Endothelial cell of umbilical vein (primary cell): ENCODE measurements around the gene LMO7. TPM values are rescaled to one million over a fixed set of nuclear protein-coding genes. Genes with fewer than 3 reads are reported as not detected.

Source experiments
- BruUV-seq: library from RNA; stranded (reverse); fragments of 400-500 nt; replicated peaks from 2 replicates; lab custom pipeline; 2021; lab: Mats Ljungman, UMichigan
- CTCF ChIA-PET: fragments of 300-600, 350-600 bp; sonication (Branson Sonifier 250); formaldehyde crosslinking; loops from one replicate; lab custom pipeline; 2021; ENCODE audit warnings: antibody characterized with exemption, inconsistent platforms; lab: Charles Lee
- POLR2A ChIA-PET: fragments of 300-600, 350-600 bp; sonication (Branson Sonifier 250); formaldehyde crosslinking; loops from one replicate; lab custom pipeline; 2021; ENCODE audit warnings: antibody characterized with exemption, inconsistent platforms; lab: Charles Lee
- DNase-seq: peaks from one replicate; pipeline ENCODE4 v3.0.0-alpha.2; 2011; ENCODE audit warnings: low read depth, low spot score
- FAIRE-seq: peaks from 2 replicates; lab custom pipeline; 2011; peaks lifted over from hg19 to GRCh38; lab: Jason Lieb, UNC
- H2AFZ ChIP-seq: 2 replicates; pipeline ENCODE4 v1.6.0; 2012; ENCODE audit warnings: low read depth, low read length, control low read depth, inconsistent platforms
- H3K27ac ChIP-seq: 2 replicates; pipeline ENCODE4 v1.5.1; 2011; ENCODE audit warnings: low read depth, mild to moderate bottlenecking, control low read depth, low read length, moderate library complexity; ENCODE audit not compliant: insufficient read depth
- H3K27me3 ChIP-seq, 2 experiments: 2 replicates each; pipeline versions ENCODE4 v1.6.0 to v1.6.1; 2011; ENCODE audit warnings: low read length in 2 of 2, mixed read lengths in 1 of 2; ENCODE audit not compliant: control insufficient read depth in 2 of 2, insufficient read depth in 2 of 2
- H3K36me3 ChIP-seq, 2 experiments: 2 replicates in 1 of 2; 3 replicates in 1 of 2; pipeline ENCODE4 v1.5.1; 2011; ENCODE audit warnings: low read length in 2 of 2, mild to moderate bottlenecking in 1 of 2, moderate library complexity in 1 of 2; ENCODE audit not compliant: control insufficient read depth in 2 of 2, insufficient read depth in 2 of 2; ENCODE audit errors: extremely low read depth in 1 of 2
- H3K4me1 ChIP-seq: 3 replicates; pipeline ENCODE4 v1.5.1; 2011; ENCODE audit warnings: mild to moderate bottlenecking, low read length; ENCODE audit not compliant: control insufficient read depth, insufficient read depth; ENCODE audit errors: extremely low read depth
- H3K4me2 ChIP-seq: 2 replicates; pipeline ENCODE4 v1.6.1; 2011; ENCODE audit warnings: low read length, control low read depth, mixed read lengths; ENCODE audit not compliant: insufficient read depth
- H3K4me3 ChIP-seq, 3 experiments: fragments of 200-600 bp in 1 of 3; sonication (generic), shearing (Covaris generic) in 1 of 3; replicated peaks in 1 of 3; 2 replicates each; pipeline ENCODE4 v1.5.1; 2011 to 2016; ENCODE audit warnings: control low read depth in 3 of 3, low read length in 3 of 3, mild to moderate bottlenecking in 2 of 3, inconsistent platforms in 1 of 3, low read depth in 1 of 3, moderate library complexity in 1 of 3; ENCODE audit not compliant: insufficient read depth in 1 of 3
- H3K79me2 ChIP-seq: 2 replicates; pipeline ENCODE4 v1.6.0; 2012; ENCODE audit warnings: low read length, inconsistent platforms; ENCODE audit not compliant: control insufficient read depth, insufficient read depth
- H3K9ac ChIP-seq: replicated peaks from 2 replicates; pipeline ENCODE3; 2011; ENCODE audit warnings: low read length, control low read depth; ENCODE audit not compliant: insufficient read depth; ENCODE audit errors: extremely low read depth
- H3K9me1 ChIP-seq: replicated peaks from 3 replicates; pipeline ENCODE4 v1.6.0; 2011; ENCODE audit warnings: mild to moderate bottlenecking, low read length; ENCODE audit not compliant: control insufficient read depth, insufficient read depth; ENCODE audit errors: extremely low read depth
- H3K9me3 ChIP-seq: replicated peaks from 2 replicates; pipeline ENCODE4 v1.5.1; 2012; ENCODE audit warnings: low read length, inconsistent platforms; ENCODE audit not compliant: control insufficient read depth, insufficient read depth
- H4K20me1 ChIP-seq: replicated peaks from 2 replicates; pipeline ENCODE3; 2011; ENCODE audit warnings: mild to moderate bottlenecking, low read length; ENCODE audit not compliant: control insufficient read depth, insufficient read depth; ENCODE audit errors: extremely low read depth
- CTCF ChIP-seq, 2 donors: IDR thresholded peaks; 1 replicate in 1 of 2; 2 replicates in 1 of 2; pipeline ENCODE4 v1.5.1; 2011; ENCODE audit warnings: low read length in 2 of 2, mild to moderate bottlenecking in 2 of 2, moderate library complexity in 2 of 2, control low read depth in 1 of 2, inconsistent platforms in 1 of 2, low read depth in 1 of 2; ENCODE audit not compliant: insufficient read depth in 1 of 2; ENCODE audit errors: extremely low read depth in 1 of 2
- EZH2 ChIP-seq: IDR thresholded peaks from 2 replicates; pipeline ENCODE4 v1.6.1; 2012; ENCODE audit warnings: borderline replicate concordance, low read depth, mild to moderate bottlenecking, moderate library complexity, low read length, inconsistent platforms; ENCODE audit not compliant: severe bottlenecking
- FOS ChIP-seq: IDR thresholded peaks from 2 replicates; pipeline ENCODE4 v1.6.1; 2011; ENCODE audit warnings: mild to moderate bottlenecking, low read length, moderate library complexity, borderline replicate concordance; ENCODE audit not compliant: insufficient read depth
- GATA2 ChIP-seq: IDR thresholded peaks from 2 replicates; pipeline ENCODE4 v1.7.0; 2011; ENCODE audit warnings: low read depth, mild to moderate bottlenecking, moderate library complexity, mixed read lengths, low read length; ENCODE audit not compliant: insufficient read length, insufficient read depth
- MAX ChIP-seq: IDR thresholded peaks from 2 replicates; pipeline ENCODE4 v1.6.1; 2011; ENCODE audit not compliant: insufficient read depth, insufficient read length
- MYC ChIP-seq: IDR thresholded peaks from one replicate; pipeline ENCODE4 v1.6.1; 2011; ENCODE audit warnings: mild to moderate bottlenecking, low read depth, low read length
- POLR2A ChIP-seq: IDR thresholded peaks from 2 replicates; pipeline ENCODE4 v1.6.1; 2012; ENCODE audit warnings: low read depth, mild to moderate bottlenecking, control low read depth, low read length
- POLR2AphosphoS5 ChIP-seq: IDR thresholded peaks from 2 replicates; pipeline ENCODE4 v1.6.1; 2012; ENCODE audit warnings: low read depth, mild to moderate bottlenecking, control low read depth, low read length, moderate library complexity; ENCODE audit not compliant: insufficient read depth
- dilution Hi-C: fragments of 300-500 bp; cut with MboI; formaldehyde crosslinking; loops from one replicate; pipeline ENCODE4 v1.15.0; 2019; ENCODE audit warnings: low sequenced_read_pairs; ENCODE audit not compliant: extremely low pct_ligation_motif_present
- intact Hi-C: fragments of 100-400 bp; cut with micrococcal nuclease; formaldehyde crosslinking; loops from one replicate; pipeline ENCODE4 v1.10.0; 2022
- polyA plus RNA-seq, 4 experiments: library from polyadenylated mRNA; depleted of rRNA in 3 of 4; stranded (reverse) in 3 of 4; unstranded in 1 of 4; fragments of >200 nt; gene quantifications; 2 replicates each; pipeline versions ENCODE4 v1.2.1 to v1.2.3, GENCODE V29; 2011 to 2012; ENCODE audit warnings: missing spikeins in 1 of 4
- total RNA-seq: library from RNA; stranded (reverse); gene quantifications from 2 replicates; pipeline ENCODE4 v1.2.3, GENCODE V29; 2021

The LMO7 gene
- total and polyA plus RNA-seq, 2 donors (not counting 3 experiments of a cell fraction or from before 2014, with no cell fraction given): 10.5 to 21.1 TPM

- H3K4me3 ChIP-seq: no peak overlapping the region
- no peaks in the 10 kb centered on the region for H3K27me3 ChIP-seq
- no peaks in the 10 kb centered on the region for H3K9me1 ChIP-seq
- DNase-seq (no peak), FAIRE-seq (no peak)
- H3K4me1 ChIP-seq: peaks cover 19% of the 10 kb centered on the region
- intact Hi-C loops: no loop called here
- no peaks in the 10 kb centered on the region for H3K9me3 ChIP-seq
- no peak overlapping the region for H3K4me2 ChIP-seq
- no TSS peak for BruUV-seq
- H4K20me1 ChIP-seq: no peaks in the 10 kb centered on the region
- no peak overlapping the region for H3K27ac ChIP-seq
- no peaks in the 10 kb centered on the region for H3K36me3 ChIP-seq
- ChIA-PET CTCF (interaction anchor here (0.8 to 1.5 kb wide), 2 partner anchors 98 to 99 kb away, joined by 3 to 4 read pairs; no protein-coding TSS in a partner anchor), POLR2A (no interaction called here)
- dilution Hi-C loops: no loop called here
- no peak overlapping the region for H2AFZ ChIP-seq
- H3K79me2 ChIP-seq: no peaks in the 10 kb centered on the region
- TF ChIP-seq POLR2A (no peak), FOS (no peak)
- H3K9ac ChIP-seq: no peak overlapping the region
Observed at GRCh38 chr13:75794663-75795062, 158.5 kb downstream of the LMO7 start.

- H2AFZ ChIP-seq: no peak overlapping the region
- ChIA-PET POLR2A (no interaction called here), CTCF (interaction anchor here (1.5 kb wide), 2 partner anchors 22 to 99 kb away, joined by 3 to 4 read pairs; no protein-coding TSS in a partner anchor)
- peaks cover 16% of the 10 kb centered on the region for H3K4me1 ChIP-seq
- H3K4me3 ChIP-seq: no peak overlapping the region
- TF ChIP-seq EZH2 (no peak), MAX (no peak), MYC (no peak), GATA2 (no peak), CTCF (IDR thresholded peaks at IDR 0.05; ENCODE audit: extremely low read depth in 1 of 2, insufficient read depth in 1 of 2, low read depth in 1 of 2, low read length in 2 of 2) (no peak), POLR2AphosphoS5 (no peak)
- no peak for FAIRE-seq
- no peak overlapping the region for H3K9ac ChIP-seq
- no peaks in the 10 kb centered on the region for H3K79me2 ChIP-seq
- H3K27ac ChIP-seq: no peak overlapping the region
- H3K36me3 ChIP-seq: no peaks in the 10 kb centered on the region
- no TSS peak for BruUV-seq
- H3K4me2 ChIP-seq: no peak overlapping the region
- dilution Hi-C loops (no loop called here), intact Hi-C loops (no loop called here)
- H3K9me3 ChIP-seq: no peaks in the 10 kb centered on the region
- H3K9me1 ChIP-seq: no peaks in the 10 kb centered on the region
- no peak for DNase-seq
- H4K20me1 ChIP-seq: no peaks in the 10 kb centered on the region
- H3K27me3 ChIP-seq: no peaks in the 10 kb centered on the region
Observed at GRCh38 chr13:75795274-75795673, 159.1 kb downstream of the LMO7 start.
